H9 (cell line): ENCODE results near the gene USP3. TPM values are rescaled to one million over a fixed set of nuclear protein-coding genes. Genes with fewer than 3 reads are reported as not detected.

ENCODE experiments used
- DNase-seq: peaks from one replicate; pipeline ENCODE4 v3.0.0-alpha.2; 2017
- H2AFZ ChIP-seq: one replicate; pipeline ENCODE4 v1.6.1; 2013; ENCODE audit warnings: mild to moderate bottlenecking, low read length, control low read depth, moderate library complexity
- H2AK5ac ChIP-seq: 2 replicates; pipeline ENCODE4 v1.6.1; 2013; ENCODE audit warnings: low read length, control low read depth, mixed read lengths; ENCODE audit not compliant: insufficient read length
- H2BK120ac ChIP-seq: one replicate; pipeline ENCODE4 v1.6.1; 2013; ENCODE audit warnings: low read depth, mild to moderate bottlenecking, low read length, control low read depth, inconsistent platforms; ENCODE audit not compliant: poor library complexity, severe bottlenecking
- H2BK12ac ChIP-seq: 2 replicates; pipeline ENCODE4 v1.6.1; 2013; ENCODE audit warnings: low read length, control low read depth, mixed read lengths, low read depth; ENCODE audit not compliant: insufficient read length
- H2BK15ac ChIP-seq: 2 replicates; pipeline ENCODE4 v1.6.1; 2013; ENCODE audit warnings: low read depth, low read length, control low read depth
- H2BK20ac ChIP-seq: one replicate; pipeline ENCODE4 v1.6.1; 2013; ENCODE audit warnings: low read depth, mild to moderate bottlenecking, low read length, control low read depth, inconsistent platforms; ENCODE audit not compliant: poor library complexity, severe bottlenecking
- H2BK5ac ChIP-seq: 2 replicates; pipeline ENCODE4 v1.6.1; 2013; ENCODE audit warnings: low read length, control low read depth, mixed read lengths; ENCODE audit not compliant: insufficient read length
- H3K14ac ChIP-seq: 2 replicates; pipeline ENCODE4 v1.6.1; 2013; ENCODE audit warnings: low read length, control low read depth; ENCODE audit not compliant: insufficient read depth
- H3K18ac ChIP-seq: 2 replicates; pipeline ENCODE4 v1.6.1; 2013; ENCODE audit warnings: low read depth, mild to moderate bottlenecking, mixed read lengths, low read length, control low read depth; ENCODE audit not compliant: insufficient read length
- H3K23ac ChIP-seq: 2 replicates; pipeline ENCODE4 v1.6.1; 2013; ENCODE audit warnings: low read length, control low read depth, mixed read lengths, low read depth; ENCODE audit not compliant: insufficient read length
- H3K23me2 ChIP-seq: 2 replicates; pipeline ENCODE4 v1.6.1; 2013; ENCODE audit warnings: low read depth, mild to moderate bottlenecking, mixed read lengths, low read length, control low read depth; ENCODE audit not compliant: insufficient read length, poor library complexity, severe bottlenecking
- H3K27ac ChIP-seq: 2 replicates; pipeline ENCODE4 v1.5.1; 2013; ENCODE audit warnings: low read length, control low read depth, mixed read lengths, low read depth; ENCODE audit not compliant: insufficient read length
- H3K27me3 ChIP-seq: 2 replicates; pipeline ENCODE4 v1.6.1; 2013; ENCODE audit warnings: low read length, control low read depth, inconsistent platforms; ENCODE audit not compliant: insufficient read depth
- H3K4ac ChIP-seq: 2 replicates; pipeline ENCODE4 v1.6.1; 2013; ENCODE audit warnings: low read depth, mild to moderate bottlenecking, control low read depth, inconsistent platforms, low read length, moderate library complexity
- H3K4me1 ChIP-seq: 2 replicates; pipeline ENCODE4 v1.6.1; 2013; ENCODE audit warnings: low read length, control low read depth, inconsistent platforms; ENCODE audit not compliant: insufficient read depth
- H3K4me2 ChIP-seq: 2 replicates; pipeline ENCODE4 v1.6.1; 2013; ENCODE audit warnings: low read length, control low read depth, mixed read lengths; ENCODE audit not compliant: insufficient read length, insufficient read depth
- H3K56ac ChIP-seq: 2 replicates; pipeline ENCODE4 v1.6.1; 2013; ENCODE audit warnings: low read depth, mild to moderate bottlenecking, mixed read lengths, low read length, control low read depth; ENCODE audit not compliant: insufficient read length
- H3K79me1 ChIP-seq: 2 replicates; pipeline ENCODE4 v1.6.1; 2013; ENCODE audit warnings: low read depth, mild to moderate bottlenecking, moderate library complexity, low read length, control low read depth, inconsistent platforms; ENCODE audit not compliant: insufficient read depth, poor library complexity, severe bottlenecking
- H3K79me2 ChIP-seq: 2 replicates; pipeline ENCODE4 v1.6.1; 2013; ENCODE audit warnings: low read length, control low read depth, inconsistent platforms; ENCODE audit not compliant: insufficient read depth
- H3K9ac ChIP-seq: 2 replicates; pipeline ENCODE4 v1.6.1; 2013; ENCODE audit warnings: low read length, control low read depth, mixed read lengths; ENCODE audit not compliant: insufficient read length; ENCODE audit errors: extremely low read depth
- H3K9me3 ChIP-seq: one replicate; pipeline ENCODE4 v1.6.1; 2013; ENCODE audit warnings: low read depth, low read length, inconsistent platforms; ENCODE audit not compliant: control insufficient read depth
- H3T11ph ChIP-seq: one replicate; pipeline ENCODE4 v1.6.1; 2013; ENCODE audit warnings: mild to moderate bottlenecking, low read length, control low read depth, inconsistent platforms
- H4K20me1 ChIP-seq: one replicate; pipeline ENCODE4 v1.6.1; 2013; ENCODE audit not compliant: control insufficient read depth, insufficient read length, insufficient read depth
- H4K5ac ChIP-seq: 2 replicates; pipeline ENCODE4 v1.6.1; 2013; ENCODE audit warnings: low read depth, mild to moderate bottlenecking, mixed read lengths, low read length, control low read depth; ENCODE audit not compliant: insufficient read length
- H4K8ac ChIP-seq: replicated peaks from 2 replicates; pipeline ENCODE4 v1.6.1; 2013; ENCODE audit warnings: low read length, control low read depth, mixed read lengths, low read depth; ENCODE audit not compliant: insufficient read length
- H4K91ac ChIP-seq: 2 replicates; pipeline ENCODE4 v1.6.1; 2013; ENCODE audit warnings: low read depth, mild to moderate bottlenecking, moderate library complexity, mixed read lengths, low read length, control low read depth; ENCODE audit not compliant: insufficient read length
- H3K27ac Mint-ChIP-seq, 3 experiments: 2 replicates in 2 of 3; 3 replicates in 1 of 3; pipeline ENCODE4 v1.8.0; 2020 to 2021; ENCODE audit warnings: mixed read lengths in 3 of 3, mild to moderate bottlenecking in 1 of 3, moderate library complexity in 1 of 3
- H3K27me3 Mint-ChIP-seq: 2 replicates; pipeline ENCODE4 v1.8.0; 2021; ENCODE audit warnings: low read depth, mild to moderate bottlenecking, moderate library complexity, mixed read lengths
- H3K36me3 Mint-ChIP-seq, 3 experiments: 2 replicates in 2 of 3; 3 replicates in 1 of 3; pipeline ENCODE4 v1.8.0; 2020 to 2021; ENCODE audit warnings: low read depth in 3 of 3, mixed read lengths in 3 of 3; ENCODE audit not compliant: insufficient read depth in 1 of 3
- H3K4me1 Mint-ChIP-seq, 2 experiments: 2 replicates each; pipeline ENCODE4 v1.8.0; 2020; ENCODE audit warnings: mixed read lengths in 2 of 2
- H3K4me3 Mint-ChIP-seq, 2 experiments: 2 replicates in 1 of 2; 3 replicates in 1 of 2; pipeline ENCODE4 v1.8.0; 2020 to 2021; ENCODE audit warnings: mild to moderate bottlenecking in 2 of 2, mixed read lengths in 2 of 2, moderate library complexity in 1 of 2
- H3K9me3 Mint-ChIP-seq, 2 experiments: 2 replicates in 1 of 2; 3 replicates in 1 of 2; pipeline ENCODE4 v1.8.0; 2020; ENCODE audit warnings: mild to moderate bottlenecking in 2 of 2, mixed read lengths in 2 of 2, moderate library complexity in 1 of 2
- WGBS: extraction: QIAGEN DNeasy Blood & Tissue Kit; methylation state at CpG from one replicate; pipeline ENCODE4 v1.1.7; 2013; ENCODE audit warnings: missing lambda C conversion rate, low lambda C conversion rate, mixed read lengths; ENCODE audit not compliant: insufficient read length; ENCODE audit errors: extremely low coverage; 5-methylcytosine and 5-hydroxymethylcytosine counted together
- total RNA-seq: library from RNA; stranded (reverse); gene quantifications from 2 replicates; pipeline ENCODE4 v1.2.1, GENCODE V29; 2021
- TF ChIP-seq, protein P1 (sequence below): fragments of 200-600 bp; sonication (generic); conservative IDR thresholded peaks from 3 replicates; pipeline ENCODE4 v1.8.0; 2021; ENCODE audit warnings: antibody characterized with exemption, mild to moderate bottlenecking

The USP3 gene
- total RNA-seq, 1 experiment from 2014 or later = 14.2 TPM

DNA sequence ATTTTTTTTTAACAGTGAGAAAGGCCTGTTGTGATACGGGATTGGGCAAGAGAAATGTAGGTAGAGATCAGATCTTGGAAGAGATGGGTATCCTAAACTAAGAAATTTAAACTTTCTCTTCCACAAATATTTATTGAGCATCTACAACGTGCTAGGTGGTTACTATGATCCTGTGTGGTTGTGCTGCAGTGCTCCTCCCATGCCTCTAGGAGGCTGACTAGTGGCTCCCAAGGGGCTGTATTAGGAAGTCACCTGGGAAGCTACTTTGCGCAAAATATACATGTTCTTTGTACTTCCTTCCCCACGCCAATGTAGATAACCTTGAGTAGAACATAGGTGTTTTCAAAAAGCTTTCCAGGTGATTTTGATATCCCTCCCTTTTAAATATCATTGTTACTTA is 27.2 kb downstream of the USP3 start:
- no peak overlapping the region for H3K4me3 Mint-ChIP-seq
- Histone ChIP-seq H2BK15ac (no peak overlapping the region), H3K9me3 (no peaks in the 10 kb centered on the region), H2AK5ac (no peak overlapping the region), H3K23ac (no peak overlapping the region), H3K18ac (no peak overlapping the region), H2BK120ac (no peak overlapping the region), H3K4me2 (no peak overlapping the region), H2BK5ac (no peak overlapping the region), H3K14ac (no peak overlapping the region), H2AFZ (no peak overlapping the region), H3T11ph (no peak overlapping the region), H4K5ac (no peak overlapping the region), H3K79me2 (0 out of 2 replicates have a peak, but pooled peaks cover 3% of the 10 kb centered on the region), H3K4ac (no peak overlapping the region), H3K4me1 (peaks cover 9% of the 10 kb centered on the region), H3K27ac (no peak overlapping the region), H3K9ac (no peak overlapping the region), H3K23me2 (no peaks in the 10 kb centered on the region), H3K56ac (no peak overlapping the region), H2BK20ac (no peak overlapping the region), H2BK12ac (no peak overlapping the region), H4K91ac (no peak overlapping the region), H3K27me3 (no peaks in the 10 kb centered on the region), H4K8ac (no peak overlapping the region), H3K79me1 (peaks cover 4% of the 10 kb centered on the region), H4K20me1 (no peaks in the 10 kb centered on the region)
- H3K9me3 Mint-ChIP-seq = no peaks in the 10 kb centered on the region
- TF ChIP-seq, protein P1, sequence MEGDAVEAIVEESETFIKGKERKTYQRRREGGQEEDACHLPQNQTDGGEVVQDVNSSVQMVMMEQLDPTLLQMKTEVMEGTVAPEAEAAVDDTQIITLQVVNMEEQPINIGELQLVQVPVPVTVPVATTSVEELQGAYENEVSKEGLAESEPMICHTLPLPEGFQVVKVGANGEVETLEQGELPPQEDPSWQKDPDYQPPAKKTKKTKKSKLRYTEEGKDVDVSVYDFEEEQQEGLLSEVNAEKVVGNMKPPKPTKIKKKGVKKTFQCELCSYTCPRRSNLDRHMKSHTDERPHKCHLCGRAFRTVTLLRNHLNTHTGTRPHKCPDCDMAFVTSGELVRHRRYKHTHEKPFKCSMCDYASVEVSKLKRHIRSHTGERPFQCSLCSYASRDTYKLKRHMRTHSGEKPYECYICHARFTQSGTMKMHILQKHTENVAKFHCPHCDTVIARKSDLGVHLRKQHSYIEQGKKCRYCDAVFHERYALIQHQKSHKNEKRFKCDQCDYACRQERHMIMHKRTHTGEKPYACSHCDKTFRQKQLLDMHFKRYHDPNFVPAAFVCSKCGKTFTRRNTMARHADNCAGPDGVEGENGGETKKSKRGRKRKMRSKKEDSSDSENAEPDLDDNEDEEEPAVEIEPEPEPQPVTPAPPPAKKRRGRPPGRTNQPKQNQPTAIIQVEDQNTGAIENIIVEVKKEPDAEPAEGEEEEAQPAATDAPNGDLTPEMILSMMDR = peak; percentile 70
- H3K27me3 Mint-ChIP-seq = no peaks in the 10 kb centered on the region
- H3K27ac Mint-ChIP-seq = no peak overlapping the region
- WGBS = no CpG with 5 or more reads among the region's 4 CpGs
- no peak for DNase-seq
- peaks cover 45 to 51% of the 10 kb centered on the region in 2 experiments for H3K4me1 Mint-ChIP-seq
- no peaks in the 10 kb centered on the region for H3K36me3 Mint-ChIP-seq
